SK-N-SH (cell line): ENCODE measurements around the gene GALR2. TPM values are rescaled to one million over a fixed set of nuclear protein-coding genes. Genes with fewer than 3 reads are reported as not detected.

Experiments
- CTCF ChIA-PET: fragments of 300-600, 350-600 bp; formaldehyde crosslinking; extraction: SDS; loops from one replicate; lab custom pipeline; 2021; lab: Yijun Ruan, JAX
- POLR2A ChIA-PET: fragments of 350-600 bp; sonication (Branson Sonifier 250); formaldehyde crosslinking; extraction: SDS; loops from one replicate; lab custom pipeline; 2020; ENCODE audit warnings: antibody characterized with exemption, inconsistent platforms; lab: Yijun Ruan, JAX
- DNase-seq: peaks from one replicate; pipeline ENCODE4 v3.0.0; 2012
- H2AFZ ChIP-seq: fragments of 200-600 bp; sonication (generic); 2 replicates; pipeline ENCODE4 v1.8.1; 2016; ENCODE audit warnings: antibody characterized with exemption, mild to moderate bottlenecking, low read depth
- H3F3A ChIP-seq: fragments of 200-600 bp; sonication (generic); replicated peaks from 2 replicates; pipeline ENCODE3; 2016; ENCODE audit warnings: antibody characterized with exemption, mild to moderate bottlenecking; ENCODE audit not compliant: insufficient read depth
- H3K27ac ChIP-seq, 2 experiments: fragments of 200-500 bp in 1 of 2; fragments of 200-600 bp in 1 of 2; sonication (Bioruptor generic) in 1 of 2; sonication (generic), shearing (Covaris generic) in 1 of 2; 2 replicates each; pipeline versions ENCODE4 v1.5.1 to v1.6.1; 2014 to 2016; ENCODE audit warnings: low read depth in 2 of 2, inconsistent platforms in 1 of 2, low read length in 1 of 2, mild to moderate bottlenecking in 1 of 2, mixed read lengths in 1 of 2
- H3K27me3 ChIP-seq: fragments of 200-600 bp; sonication (generic), shearing (Covaris generic); 2 replicates; pipeline ENCODE4 v1.6.1; 2016; ENCODE audit warnings: mixed run types; ENCODE audit not compliant: insufficient read depth
- H3K36me3 ChIP-seq, 2 experiments: fragments of 200-500 bp in 1 of 2; fragments of 200-600 bp in 1 of 2; sonication (Bioruptor generic) in 1 of 2; sonication (generic) in 1 of 2; replicated peaks in 1 of 2; 2 replicates each; pipeline versions ENCODE3 to v1.5.1; 2014 to 2016; ENCODE audit warnings: low read length in 1 of 2, mild to moderate bottlenecking in 1 of 2; ENCODE audit not compliant: insufficient read depth in 2 of 2, control insufficient read depth in 1 of 2
- H3K4me1 ChIP-seq, 2 experiments: fragments of 200-500 bp in 1 of 2; fragments of 200-600 bp in 1 of 2; sonication (Bioruptor generic) in 1 of 2; sonication (generic), shearing (Covaris generic) in 1 of 2; 2 replicates each; pipeline versions ENCODE4 v1.5.1 to v1.6.1; 2014 to 2016; ENCODE audit warnings: low read depth in 1 of 2, low read length in 1 of 2, mixed run types in 1 of 2; ENCODE audit not compliant: insufficient read depth in 2 of 2, control insufficient read depth in 1 of 2
- H3K4me2 ChIP-seq: fragments of 200-600 bp; sonication (generic), shearing (Covaris generic); 2 replicates; pipeline ENCODE4 v1.6.1; 2017; ENCODE audit warnings: mixed run types
- H3K4me3 ChIP-seq, 2 experiments: fragments of 200-500 bp in 1 of 2; fragments of 200-600 bp in 1 of 2; sonication (Bioruptor generic) in 1 of 2; sonication (generic), shearing (Covaris generic) in 1 of 2; 2 replicates each; pipeline versions ENCODE4 v1.5.1 to v1.8.1; 2014 to 2016; ENCODE audit warnings: low read depth in 2 of 2, inconsistent platforms in 1 of 2, low read length in 1 of 2, mild to moderate bottlenecking in 1 of 2, mixed read lengths in 1 of 2, moderate library complexity in 1 of 2
- H3K79me2 ChIP-seq: fragments of 200-600 bp; sonication (generic); 2 replicates; pipeline ENCODE4 v1.8.1; 2017; ENCODE audit warnings: mild to moderate bottlenecking; ENCODE audit not compliant: insufficient read depth
- H3K9ac ChIP-seq: fragments of 200-600 bp; sonication (generic); 2 replicates; pipeline ENCODE4 v1.6.1; 2017; ENCODE audit warnings: mixed run types
- H3K9me2 ChIP-seq: fragments of 200-600 bp; sonication (generic); 2 replicates; pipeline ENCODE4 v1.6.1; 2017; ENCODE audit warnings: mixed run types
- H3K9me3 ChIP-seq: fragments of 200-600 bp; sonication (generic); 2 replicates; pipeline ENCODE4 v1.6.1; 2017; ENCODE audit warnings: mixed run types, mild to moderate bottlenecking, moderate library complexity
- H4K20me1 ChIP-seq: fragments of 200-600 bp; sonication (generic); 2 replicates; pipeline ENCODE4 v1.6.1; 2017; ENCODE audit warnings: mild to moderate bottlenecking, mixed run types; ENCODE audit not compliant: insufficient read depth
- CHD2 ChIP-seq: fragments of 150-350 bp; IDR thresholded peaks from 2 replicates; pipeline ENCODE4 v1.6.1; 2018; ENCODE audit warnings: low read length; ENCODE audit not compliant: partially characterized antibody
- ELF1 ChIP-seq: IDR thresholded peaks from 2 replicates; pipeline ENCODE4 v1.4.0; 2012
- FOXJ3 ChIP-seq: sonication (generic); formaldehyde crosslinking; IDR thresholded peaks from 2 replicates; pipeline ENCODE4 v1.5.1; 2020; ENCODE audit warnings: mild to moderate bottlenecking, missing genetic modification reagents
- GABPA ChIP-seq: IDR thresholded peaks from 2 replicates; pipeline ENCODE4 v1.4.0; 2012; ENCODE audit warnings: low read depth, mild to moderate bottlenecking
- GATA2 ChIP-seq: sonication (generic); formaldehyde crosslinking; IDR thresholded peaks from 2 replicates; pipeline ENCODE4 v1.5.0; 2020; ENCODE audit warnings: mild to moderate bottlenecking, missing genetic modification reagents
- MAX ChIP-seq: IDR thresholded peaks from 2 replicates; pipeline ENCODE4 v1.4.0; 2012; ENCODE audit warnings: low read depth
- MXI1 ChIP-seq: IDR thresholded peaks from 2 replicates; pipeline ENCODE4 v1.6.1; 2012; ENCODE audit warnings: mild to moderate bottlenecking, low read depth, low read length, improper control_type of control experiment
- PBX3 ChIP-seq: IDR thresholded peaks from 2 replicates; pipeline ENCODE4; 2012
- RCOR1 ChIP-seq: fragments of 150-350 bp; IDR thresholded peaks from 2 replicates; pipeline ENCODE4 v1.6.1; 2017; ENCODE audit warnings: antibody characterized with exemption, low read length
- RFX5 ChIP-seq: IDR thresholded peaks from 2 replicates; pipeline ENCODE4 v1.6.1; 2012; ENCODE audit warnings: mild to moderate bottlenecking, improper control_type of control experiment, low read length
- RXRA ChIP-seq: IDR thresholded peaks from 2 replicates; pipeline ENCODE4 v1.4.0; 2012; ENCODE audit warnings: low read depth, mild to moderate bottlenecking, borderline replicate concordance
- SIN3A ChIP-seq: IDR thresholded peaks from 2 replicates; pipeline ENCODE4 v1.6.1; 2012; ENCODE audit warnings: low read depth, mild to moderate bottlenecking, low read length, moderate library complexity, borderline replicate concordance
- SMC3 ChIP-seq: IDR thresholded peaks from 2 replicates; pipeline ENCODE4 v1.6.1; 2012; ENCODE audit warnings: low read depth, low read length, improper control_type of control experiment
- TAF1 ChIP-seq: IDR thresholded peaks from 2 replicates; pipeline ENCODE4 v1.6.1; 2012; ENCODE audit warnings: low read depth, mild to moderate bottlenecking, low read length, moderate library complexity, borderline replicate concordance
- TEAD4 ChIP-seq: IDR thresholded peaks from 2 replicates; pipeline ENCODE4 v1.4.0; 2012; ENCODE audit warnings: mild to moderate bottlenecking, borderline replicate concordance; ENCODE audit not compliant: insufficient read depth
- YY1 ChIP-seq: IDR thresholded peaks from 2 replicates; pipeline ENCODE4 v1.4.0; 2012; ENCODE audit warnings: low read depth, mild to moderate bottlenecking
- ZBTB33 ChIP-seq: IDR thresholded peaks from 2 replicates; pipeline ENCODE4 v1.4.0; 2012; ENCODE audit warnings: low read depth, borderline replicate concordance
- WGBS: methylation state at CpG from one replicate; pipeline ENCODE4 v1.1.6; 2017; ENCODE audit warnings: low lambda C conversion rate; 5-methylcytosine and 5-hydroxymethylcytosine counted together
- polyA plus RNA-seq, 3 experiments: library from polyadenylated mRNA; depleted of rRNA; stranded (reverse); fragments of >200 nt; gene quantifications; 2 replicates each; pipeline ENCODE4 v1.2.3, GENCODE V29; 2012
- TF ChIP-seq, protein P1 (sequence below): fragments of 200-600 bp; sonication (generic); IDR thresholded peaks from 2 replicates; pipeline ENCODE4 v1.6.1; 2017; ENCODE audit warnings: antibody characterized with exemption, mild to moderate bottlenecking, moderate library complexity
- TF ChIP-seq, protein P2 (sequence below): fragments of 150-350 bp; IDR thresholded peaks from 2 replicates; pipeline ENCODE4 v1.6.1; 2016; ENCODE audit warnings: mild to moderate bottlenecking, low read depth, low read length

GALR2 gene
- polyA plus RNA-seq, 1 of the 3 experiments (the other 2 are of a cell fraction): 0.05 TPM

- ChIA-PET POLR2A (no interaction called here), CTCF (interaction anchor here (1.3 to 2.6 kb wide), 4 partner anchors 23 to 228 kb away, joined by 3 to 17 read pairs (median 5); partner anchors contain the start of gene GALR2)
- WGBS: 92% methylated on average over 6 of the region's 6 CpGs
Observed at GRCh38 chr17:76051561-76051960, 23.0 kb upstream of the GALR2 start.

GRCh38 chr17:76053246-76054111 is 21.1 kb upstream of the GALR2 start:
- no peaks in the 10 kb centered on the region for H3K4me1 ChIP-seq
- H3K36me3 ChIP-seq: peaks cover 61 to 78% of the 10 kb centered on the region in 2 experiments
- no peak overlapping the region for H3K27ac ChIP-seq
- no peak overlapping the region for H3K4me2 ChIP-seq
- ChIA-PET CTCF (interaction anchor here (0.6 to 2.1 kb wide), 4 partner anchors 19 to 148 kb away, joined by 3 to 8 read pairs (median 3); no protein-coding TSS in a partner anchor), POLR2A (no interaction called here)
- 94% methylated on average over 17 of the region's 17 CpGs for WGBS
- peaks cover 13% of the 10 kb centered on the region for H3F3A ChIP-seq
- no peak for DNase-seq
- H3K79me2 ChIP-seq: peaks cover 22% of the 10 kb centered on the region; the same call in 1 of the 2 replicates
- no peak overlapping the region for H3K4me3 ChIP-seq
- no peaks in the 10 kb centered on the region for H3K9me2 ChIP-seq
- H3K9ac ChIP-seq: no peak overlapping the region
- H3K9me3 ChIP-seq: no peaks in the 10 kb centered on the region
- H3K27me3 ChIP-seq: no peaks in the 10 kb centered on the region
- no peak overlapping the region for H2AFZ ChIP-seq
- no peaks in the 10 kb centered on the region for H4K20me1 ChIP-seq
- TF ChIP-seq RCOR1 (no peak), MXI1 (no peak), YY1 (no peak), ZBTB33 (no peak), GABPA (no peak), PBX3 (no peak), SIN3A (no peak), TEAD4 (no peak), FOXJ3 (CRISPR knock-in tag) (no peak), MAX (no peak), CHD2 (no peak), GATA2 (CRISPR knock-in tag) (no peak)
- TF ChIP-seq, protein P1, sequence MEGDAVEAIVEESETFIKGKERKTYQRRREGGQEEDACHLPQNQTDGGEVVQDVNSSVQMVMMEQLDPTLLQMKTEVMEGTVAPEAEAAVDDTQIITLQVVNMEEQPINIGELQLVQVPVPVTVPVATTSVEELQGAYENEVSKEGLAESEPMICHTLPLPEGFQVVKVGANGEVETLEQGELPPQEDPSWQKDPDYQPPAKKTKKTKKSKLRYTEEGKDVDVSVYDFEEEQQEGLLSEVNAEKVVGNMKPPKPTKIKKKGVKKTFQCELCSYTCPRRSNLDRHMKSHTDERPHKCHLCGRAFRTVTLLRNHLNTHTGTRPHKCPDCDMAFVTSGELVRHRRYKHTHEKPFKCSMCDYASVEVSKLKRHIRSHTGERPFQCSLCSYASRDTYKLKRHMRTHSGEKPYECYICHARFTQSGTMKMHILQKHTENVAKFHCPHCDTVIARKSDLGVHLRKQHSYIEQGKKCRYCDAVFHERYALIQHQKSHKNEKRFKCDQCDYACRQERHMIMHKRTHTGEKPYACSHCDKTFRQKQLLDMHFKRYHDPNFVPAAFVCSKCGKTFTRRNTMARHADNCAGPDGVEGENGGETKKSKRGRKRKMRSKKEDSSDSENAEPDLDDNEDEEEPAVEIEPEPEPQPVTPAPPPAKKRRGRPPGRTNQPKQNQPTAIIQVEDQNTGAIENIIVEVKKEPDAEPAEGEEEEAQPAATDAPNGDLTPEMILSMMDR: no peak

More at GRCh38 chr17:76051561-76051960, 23.0 kb upstream of the GALR2 start:
- H3K27me3 ChIP-seq: no peaks in the 10 kb centered on the region
- H3K79me2 ChIP-seq: peaks cover 22% of the 10 kb centered on the region; the same call in 1 of the 2 replicates
- H4K20me1 ChIP-seq: no peaks in the 10 kb centered on the region
- H3K9ac ChIP-seq: no peak overlapping the region
- no peak for DNase-seq
- H2AFZ ChIP-seq: no peak overlapping the region
- no peak overlapping the region for H3K4me3 ChIP-seq
- no peak overlapping the region for H3K27ac ChIP-seq
- H3K4me2 ChIP-seq: no peak overlapping the region
- TF ChIP-seq, protein P2, sequence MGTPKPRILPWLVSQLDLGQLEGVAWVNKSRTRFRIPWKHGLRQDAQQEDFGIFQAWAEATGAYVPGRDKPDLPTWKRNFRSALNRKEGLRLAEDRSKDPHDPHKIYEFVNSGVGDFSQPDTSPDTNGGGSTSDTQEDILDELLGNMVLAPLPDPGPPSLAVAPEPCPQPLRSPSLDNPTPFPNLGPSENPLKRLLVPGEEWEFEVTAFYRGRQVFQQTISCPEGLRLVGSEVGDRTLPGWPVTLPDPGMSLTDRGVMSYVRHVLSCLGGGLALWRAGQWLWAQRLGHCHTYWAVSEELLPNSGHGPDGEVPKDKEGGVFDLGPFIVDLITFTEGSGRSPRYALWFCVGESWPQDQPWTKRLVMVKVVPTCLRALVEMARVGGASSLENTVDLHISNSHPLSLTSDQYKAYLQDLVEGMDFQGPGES: no peak
- TF ChIP-seq MAX: no peak
- TF ChIP-seq ELF1: no peak
- no peak for TF ChIP-seq TAF1
- TF ChIP-seq RXRA: no peak
- TF ChIP-seq RFX5: no peak
- TF ChIP-seq GATA2 (CRISPR knock-in tag): no peak
- TF ChIP-seq RCOR1: no peak
- TF ChIP-seq SMC3: no peak
- TF ChIP-seq MXI1: no peak
- H3F3A ChIP-seq: peaks cover 13% of the 10 kb centered on the region
- H3K9me2 ChIP-seq: no peaks in the 10 kb centered on the region
- H3K4me1 ChIP-seq: no peaks in the 10 kb centered on the region
- H3K36me3 ChIP-seq: peaks cover 64 to 78% of the 10 kb centered on the region in 2 experiments
- no peaks in the 10 kb centered on the region for H3K9me3 ChIP-seq
